ENCODE results near the gene PLCB1. TPM values are rescaled to one million over a fixed set of nuclear protein-coding genes. Genes with fewer than 3 reads are reported as not detected.

The PLCB1 gene
- total and polyA plus RNA-seq, 2 donors (not counting 3 experiments of a cell fraction or from before 2014, with no cell fraction given): 10.2 to 53.4 TPM

- no peaks in the 10 kb centered on the region for H3K9me3 ChIP-seq (replicated peaks; ENCODE audit: control insufficient read depth, insufficient read depth, low read length)
- dilution Hi-C loops (cut with MboI; ENCODE audit: extremely low pct_ligation_motif_present, low sequenced_read_pairs): no loop called here
- H4K20me1 ChIP-seq (replicated peaks; ENCODE audit: control insufficient read depth, extremely low read depth, insufficient read depth, low read length): no peaks in the 10 kb centered on the region
- CTCF ChIA-PET: interaction anchor here (1.1 to 1.5 kb wide), 2 partner anchors 10 to 21 kb away, joined by 3 to 4 read pairs; no protein-coding TSS in a partner anchor
- no peaks in the 10 kb centered on the region for H3K36me3 ChIP-seq (ENCODE audit: control insufficient read depth in 2 of 2, extremely low read depth in 1 of 2, insufficient read depth in 2 of 2, low read length in 2 of 2)
- peak; percentile 66 for TF ChIP-seq FOS (IDR thresholded peaks at IDR 0.05; ENCODE audit: borderline replicate concordance, insufficient read depth, low read length)
- peak; percentile 40 for TF ChIP-seq JUN (IDR thresholded peaks at IDR 0.05; ENCODE audit: borderline replicate concordance, insufficient read depth, insufficient read length, low read depth)
- TF ChIP-seq POLR2A (IDR thresholded peaks at IDR 0.05; ENCODE audit: low read depth, low read length): no peak
- H3K4me1 ChIP-seq (ENCODE audit: control insufficient read depth, extremely low read depth, insufficient read depth, low read length): peaks cover 98% of the 10 kb centered on the region
- H2AFZ ChIP-seq (ENCODE audit: low read depth, low read length): no peak overlapping the region
- FAIRE-seq (peak; percentile 33), DNase-seq (ENCODE audit: low read depth, low spot score) (peak; percentile 77)
- H3K9me1 ChIP-seq (replicated peaks; ENCODE audit: control insufficient read depth, extremely low read depth, insufficient read depth, low read length): no peaks in the 10 kb centered on the region
- peak overlapping the region; percentile 71 for H3K27ac ChIP-seq (ENCODE audit: insufficient read depth, low read depth, low read length)
- intact Hi-C loops (cut with micrococcal nuclease): loop anchor here (5.0 kb wide), 2 partner anchors 55 to 105 kb away; no protein-coding TSS in a partner anchor
- BruUV-seq (replicated peaks): no TSS peak
- peak overlapping the region in 1 of 3 experiments; percentile 46 for H3K4me3 ChIP-seq (replicated peaks in 1 of 3; ENCODE audit: insufficient read depth in 1 of 3, low read depth in 1 of 3, low read length in 3 of 3)
- no peaks in the 10 kb centered on the region for H3K27me3 ChIP-seq (ENCODE audit: control insufficient read depth in 2 of 2, insufficient read depth in 2 of 2, low read length in 2 of 2)
- peaks cover 14% of the 10 kb centered on the region for H3K79me2 ChIP-seq (ENCODE audit: control insufficient read depth, insufficient read depth, low read length)
- H3K9ac ChIP-seq (replicated peaks; ENCODE audit: extremely low read depth, insufficient read depth, low read length): peak overlapping the region; percentile 83
- POLR2A ChIA-PET: interaction anchor here (0.7 kb wide), 1 partner anchor 160 kb away, joined by 3 read pairs; no protein-coding TSS in a partner anchor
- peak overlapping the region; percentile 94 for H3K4me2 ChIP-seq (ENCODE audit: insufficient read depth, low read length)
Observed at GRCh38 chr20:8152183-8152582, 20.1 kb downstream of the PLCB1 start.

GRCh38 chr20:8152847-8153246 lies 20.8 kb downstream of the PLCB1 start:
- DNase-seq (ENCODE audit: low read depth, low spot score) (no peak), FAIRE-seq (no peak)
- Histone ChIP-seq H3K27me3 (ENCODE audit: control insufficient read depth in 2 of 2, insufficient read depth in 2 of 2, low read length in 2 of 2) (no peaks in the 10 kb centered on the region), H3K4me1 (ENCODE audit: control insufficient read depth, extremely low read depth, insufficient read depth, low read length) (peaks cover 95% of the 10 kb centered on the region), H3K79me2 (ENCODE audit: control insufficient read depth, insufficient read depth, low read length) (peaks cover 14% of the 10 kb centered on the region), H3K36me3 (ENCODE audit: control insufficient read depth in 2 of 2, extremely low read depth in 1 of 2, insufficient read depth in 2 of 2, low read length in 2 of 2) (no peaks in the 10 kb centered on the region), H3K4me3 (replicated peaks in 1 of 3; ENCODE audit: insufficient read depth in 1 of 3, low read depth in 1 of 3, low read length in 3 of 3) (no peak overlapping the region), H4K20me1 (replicated peaks; ENCODE audit: control insufficient read depth, extremely low read depth, insufficient read depth, low read length) (no peaks in the 10 kb centered on the region), H3K9ac (replicated peaks; ENCODE audit: extremely low read depth, insufficient read depth, low read length) (no peak overlapping the region), H3K9me3 (replicated peaks; ENCODE audit: control insufficient read depth, insufficient read depth, low read length) (no peaks in the 10 kb centered on the region), H2AFZ (ENCODE audit: low read depth, low read length) (no peak overlapping the region), H3K27ac (ENCODE audit: insufficient read depth, low read depth, low read length) (peak overlapping the region; percentile 71), H3K4me2 (ENCODE audit: insufficient read depth, low read length) (peak overlapping the region; percentile 94), H3K9me1 (replicated peaks; ENCODE audit: control insufficient read depth, extremely low read depth, insufficient read depth, low read length) (no peaks in the 10 kb centered on the region)
- dilution Hi-C loops (cut with MboI; ENCODE audit: extremely low pct_ligation_motif_present, low sequenced_read_pairs) (no loop called here), intact Hi-C loops (cut with micrococcal nuclease) (loop anchor here (5.0 kb wide), 2 partner anchors 54 to 104 kb away; no protein-coding TSS in a partner anchor)
- no TSS peak for BruUV-seq (replicated peaks)
- CTCF ChIA-PET: interaction anchor here (0.8 to 1.9 kb wide), 5 partner anchors 9 to 570 kb away, joined by 3 to 4 read pairs (median 3); no protein-coding TSS in a partner anchor
- POLR2A ChIA-PET: no interaction called here
- TF ChIP-seq GATA2 (IDR thresholded peaks at IDR 0.05; ENCODE audit: insufficient read depth, insufficient read length, low read depth, low read length) (no peak), EZH2 (IDR thresholded peaks at IDR 0.05; ENCODE audit: borderline replicate concordance, low read depth, low read length, severe bottlenecking) (no peak), MYC (IDR thresholded peaks at IDR 0.05; ENCODE audit: low read depth, low read length) (no peak), CTCF (IDR thresholded peaks at IDR 0.05; ENCODE audit: extremely low read depth in 1 of 2, insufficient read depth in 1 of 2, low read depth in 1 of 2, low read length in 2 of 2) (no peak), JUN (IDR thresholded peaks at IDR 0.05; ENCODE audit: borderline replicate concordance, insufficient read depth, insufficient read length, low read depth) (no peak), POLR2AphosphoS5 (IDR thresholded peaks at IDR 0.05; ENCODE audit: insufficient read depth, low read depth, low read length) (no peak), MAX (IDR thresholded peaks at IDR 0.05; ENCODE audit: insufficient read depth, insufficient read length) (no peak), POLR2A (IDR thresholded peaks at IDR 0.05; ENCODE audit: low read depth, low read length) (no peak), FOS (IDR thresholded peaks at IDR 0.05; ENCODE audit: borderline replicate concordance, insufficient read depth, low read length) (no peak)
